NCI-H345 (cell line): ENCODE results near the gene RAP1GDS1.
"Not testable (repeated sequence)": the region's sequence is repeated elsewhere in the genome, so short reads cannot be mapped to it uniquely, and the experiment has no call there.

Experiments
- DNase-seq: peaks from one replicate; lab custom pipeline; 2025; lab: John Stamatoyannopoulos, UW

RAP1GDS1 gene

DNA sequence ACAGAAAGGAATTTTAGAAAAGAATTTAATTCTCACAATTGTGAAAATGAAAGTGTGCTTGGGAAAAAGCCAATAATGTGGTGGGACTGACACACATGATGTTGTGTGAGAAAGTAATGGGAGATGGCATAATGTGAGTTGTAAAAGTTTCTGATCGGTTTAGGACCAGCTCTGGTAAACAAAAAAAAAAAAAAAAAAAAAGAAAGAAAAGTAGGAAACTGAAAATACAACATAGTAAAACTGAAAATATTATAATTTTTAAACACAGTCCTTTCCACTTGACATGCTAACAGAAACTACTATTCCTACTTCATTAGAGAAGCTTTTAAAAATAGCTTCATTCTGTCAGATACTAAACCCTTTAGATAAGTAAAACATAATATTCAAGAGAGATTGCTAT is 28.2 kb downstream of the RAP1GDS1 start:
- no peak for DNase-seq

DNA sequence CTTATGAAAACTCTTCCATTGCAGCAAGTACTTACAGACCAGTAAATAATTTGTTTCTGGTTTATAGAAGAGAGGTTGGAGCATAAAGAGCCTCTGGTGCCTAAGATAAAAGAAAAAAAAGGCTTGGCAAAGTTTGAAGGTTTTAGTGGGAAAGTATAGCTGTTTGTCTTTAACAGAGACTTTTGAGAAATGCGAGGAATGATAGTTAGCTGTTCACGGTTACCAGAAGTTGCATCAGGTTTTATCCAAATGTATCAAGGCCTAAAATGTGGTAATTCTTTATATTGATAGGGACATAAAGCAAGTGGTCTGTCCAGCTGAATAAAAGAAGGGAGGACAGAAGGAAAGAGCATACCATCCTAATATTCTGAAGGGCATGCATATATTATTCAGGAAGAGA is 29.3 kb downstream of the RAP1GDS1 start:
- no peak for DNase-seq

DNA sequence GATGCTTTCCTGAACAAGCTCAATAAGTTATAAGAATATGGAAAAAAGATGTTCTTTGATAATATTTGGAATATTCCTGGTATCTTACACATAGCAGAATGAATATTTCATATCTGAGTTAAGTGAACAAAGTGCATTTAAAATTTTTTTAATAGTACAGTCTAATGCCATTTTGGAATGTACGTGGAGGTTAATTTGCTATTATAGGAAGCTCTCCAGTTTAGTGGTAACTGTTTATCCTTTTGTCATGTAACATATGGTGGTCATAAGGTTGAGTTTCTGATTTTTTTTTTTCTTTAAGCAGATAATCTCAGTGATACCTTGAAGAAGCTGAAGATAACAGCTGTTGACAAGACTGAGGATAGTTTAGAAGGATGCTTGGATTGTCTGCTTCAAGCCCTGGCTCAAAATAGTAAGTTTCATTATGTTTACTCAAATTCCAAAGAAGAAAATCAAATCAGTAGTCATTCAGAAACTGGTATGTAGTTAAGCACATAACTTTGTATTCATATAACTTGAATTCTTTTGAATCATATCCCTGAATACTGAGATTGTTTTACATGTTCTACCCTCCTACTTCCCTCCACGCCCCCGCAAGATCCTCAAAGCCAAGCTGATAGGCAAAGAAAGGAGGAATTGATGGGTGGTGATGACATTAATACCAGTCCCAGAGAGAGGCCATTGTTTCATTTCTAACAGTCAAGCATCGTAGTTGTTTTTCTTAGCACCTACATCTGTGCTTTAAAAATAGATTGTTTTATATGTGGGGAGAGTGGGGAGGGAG is 32.1 kb downstream of the RAP1GDS1 start:
- no peak for DNase-seq

DNA sequence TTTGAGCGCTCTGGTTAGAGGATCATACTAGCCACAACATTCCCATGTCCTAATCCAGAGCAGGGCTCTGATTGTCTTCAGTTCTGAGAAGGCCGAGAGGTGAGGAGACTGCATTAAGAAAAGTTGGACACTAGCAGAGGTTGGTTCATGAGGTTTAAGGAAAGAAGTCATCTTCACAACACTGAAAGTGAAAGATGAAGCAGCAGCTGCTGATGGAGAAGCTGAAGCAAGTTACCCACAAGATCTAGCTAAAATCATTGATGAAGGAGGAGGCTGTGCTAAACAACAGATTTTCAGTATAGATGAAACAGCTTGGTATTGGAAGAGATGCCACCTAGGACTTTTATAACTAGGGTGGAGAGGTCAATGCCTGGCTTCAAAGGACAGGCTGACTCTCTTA is 36.8 kb downstream of the RAP1GDS1 start:
- DNase-seq: no peak

DNA sequence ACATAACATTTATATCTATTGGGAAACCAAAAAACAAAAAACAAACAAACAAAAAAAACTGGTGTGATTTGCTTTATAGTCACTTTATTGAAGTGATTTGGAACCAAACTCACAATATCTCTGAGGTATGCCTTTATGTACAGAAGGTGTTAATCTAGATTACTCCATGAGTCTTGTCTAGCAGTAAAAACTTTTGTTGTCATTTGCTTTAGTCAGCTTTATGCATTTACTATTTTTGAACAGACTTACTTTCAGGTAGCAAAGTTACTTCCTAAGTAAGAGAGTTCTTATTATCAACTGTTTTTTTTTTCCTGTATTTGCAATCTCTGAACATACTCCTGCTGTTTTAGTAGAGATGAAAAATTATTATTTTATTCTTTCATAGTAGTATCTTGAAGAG is 39.5 kb downstream of the RAP1GDS1 start:
- no peak for DNase-seq

DNA sequence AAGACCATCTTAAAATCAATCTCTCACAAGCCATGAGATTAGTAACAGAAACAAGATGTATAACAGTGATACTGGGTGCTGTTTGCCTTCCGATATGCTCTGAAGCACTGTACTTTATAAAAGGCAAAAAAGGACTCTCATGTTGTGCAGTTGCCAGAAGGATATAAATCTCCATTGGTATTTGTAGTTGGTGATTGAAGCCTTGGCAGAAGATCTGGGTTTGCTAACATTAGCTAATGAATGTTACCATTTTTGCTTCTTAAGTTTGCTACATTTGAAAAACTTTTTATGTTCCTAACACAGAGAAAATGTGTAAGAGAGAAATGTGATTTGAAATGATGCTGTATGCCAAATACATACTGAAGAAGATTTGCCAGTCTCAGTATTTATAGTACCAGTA is 44.4 kb downstream of the RAP1GDS1 start:
- no peak for DNase-seq

DNA sequence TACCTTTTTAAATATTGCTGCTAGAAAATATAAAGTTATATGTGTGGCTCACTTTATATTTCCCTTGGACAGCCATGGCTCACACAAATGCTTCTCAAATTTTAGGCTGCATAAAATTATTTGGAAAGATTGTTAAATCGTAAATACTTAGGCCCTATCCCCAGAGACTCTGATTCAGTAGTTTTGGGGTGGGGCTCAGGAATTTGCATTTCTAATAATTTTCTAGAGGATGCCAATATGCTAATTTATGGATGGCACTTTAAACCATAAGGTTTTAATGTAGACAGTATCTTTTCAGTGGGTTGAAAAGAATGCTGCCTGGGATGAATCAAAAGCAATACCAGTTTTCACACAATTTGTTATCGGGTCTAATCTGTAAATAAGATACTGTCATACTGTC is 49.7 kb downstream of the RAP1GDS1 start:
- DNase-seq: no peak

DNA sequence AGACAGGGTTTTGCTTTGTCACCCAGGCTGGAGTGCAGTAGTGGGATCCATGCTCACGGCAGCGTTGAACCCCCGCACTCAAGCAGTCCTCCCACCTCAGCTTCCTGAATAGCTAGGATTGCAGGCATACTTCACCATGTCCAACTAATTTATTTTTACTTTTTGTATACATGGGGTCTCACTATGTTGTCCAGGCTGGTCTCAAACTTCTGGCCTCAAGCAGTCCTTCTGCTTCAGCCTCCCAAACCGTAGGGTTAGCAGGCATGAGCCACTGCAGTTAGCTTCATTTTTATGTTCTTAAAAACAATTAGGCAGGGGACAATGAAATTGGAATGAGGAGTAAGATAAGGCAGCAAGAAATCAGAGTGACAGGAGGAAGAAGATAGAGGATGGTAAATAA is 50.5 kb downstream of the RAP1GDS1 start:
- DNase-seq: no peak

DNA sequence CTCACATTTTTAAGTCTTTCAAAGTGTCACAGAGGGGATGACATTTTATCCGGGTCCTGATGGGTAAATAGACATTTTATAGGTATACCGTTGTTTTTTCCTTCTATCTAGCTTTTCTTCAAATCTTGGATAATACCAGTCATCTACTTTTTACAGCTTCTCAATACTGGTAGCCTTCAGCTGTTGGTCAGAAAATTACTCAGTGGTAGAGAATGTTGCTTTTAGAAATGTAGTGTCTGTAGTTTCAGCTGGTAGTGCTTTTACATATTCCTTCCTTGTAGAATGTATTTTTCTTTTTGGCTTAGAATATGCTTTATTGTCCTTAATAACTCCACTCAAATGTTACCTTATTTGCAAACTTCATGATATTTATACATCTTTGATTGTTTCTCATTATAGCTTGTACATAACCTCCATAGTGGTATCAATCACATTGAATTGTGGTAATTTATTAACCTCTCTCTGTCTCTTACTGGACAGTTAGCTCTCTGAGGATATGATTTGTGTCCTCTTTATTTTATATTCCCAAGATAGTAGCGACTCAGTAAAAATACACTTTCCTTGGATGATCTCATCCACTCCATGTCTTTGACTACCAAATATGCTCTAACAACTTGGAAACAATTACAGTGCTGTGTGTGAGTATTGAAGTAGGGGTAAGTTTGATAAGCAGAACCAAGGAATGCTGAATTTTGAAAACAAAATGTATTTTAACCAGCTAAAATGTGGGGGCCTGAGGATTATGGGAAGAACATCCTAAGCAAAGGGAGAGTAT is 53.8 kb downstream of the RAP1GDS1 start:
- no peak for DNase-seq

DNA sequence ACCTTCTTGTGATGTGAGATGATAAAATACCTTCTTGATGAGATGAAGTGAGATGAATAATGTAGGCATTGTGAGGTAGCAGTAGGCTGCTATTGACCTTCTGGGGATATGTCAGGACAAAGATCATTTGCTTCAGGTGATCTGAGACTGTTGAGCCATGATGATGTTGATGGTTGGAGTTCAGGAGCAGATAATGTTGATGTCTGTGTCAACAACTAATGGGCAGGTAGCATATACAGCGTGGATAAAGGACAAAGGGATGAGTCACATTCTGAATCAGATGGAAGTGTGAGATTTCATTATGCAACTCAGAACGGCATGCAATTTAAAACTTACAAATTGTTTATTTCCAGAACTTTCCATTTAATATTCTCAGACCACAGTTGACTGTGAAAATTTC is 57.3 kb downstream of the RAP1GDS1 start:
- DNase-seq: no peak

DNA sequence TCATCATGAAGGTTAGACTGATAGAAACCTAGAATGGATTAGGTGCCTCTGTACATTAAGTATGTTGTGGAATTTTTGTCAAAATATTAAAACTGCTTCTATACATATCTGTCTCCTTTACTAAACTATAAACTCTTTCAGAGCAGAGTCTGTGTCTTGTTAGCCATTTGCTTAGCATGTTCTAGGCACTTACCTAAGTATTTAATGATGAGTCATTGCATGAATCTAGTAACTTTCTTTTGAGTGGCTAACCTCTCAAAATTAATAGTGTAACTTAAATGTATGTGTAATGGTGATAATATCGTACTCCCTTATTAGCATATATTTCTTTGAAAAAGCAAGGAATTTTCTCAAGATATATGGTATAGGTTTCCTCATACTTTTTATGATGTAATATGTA is 57.8 kb downstream of the RAP1GDS1 start:
- DNase-seq: no peak

DNA sequence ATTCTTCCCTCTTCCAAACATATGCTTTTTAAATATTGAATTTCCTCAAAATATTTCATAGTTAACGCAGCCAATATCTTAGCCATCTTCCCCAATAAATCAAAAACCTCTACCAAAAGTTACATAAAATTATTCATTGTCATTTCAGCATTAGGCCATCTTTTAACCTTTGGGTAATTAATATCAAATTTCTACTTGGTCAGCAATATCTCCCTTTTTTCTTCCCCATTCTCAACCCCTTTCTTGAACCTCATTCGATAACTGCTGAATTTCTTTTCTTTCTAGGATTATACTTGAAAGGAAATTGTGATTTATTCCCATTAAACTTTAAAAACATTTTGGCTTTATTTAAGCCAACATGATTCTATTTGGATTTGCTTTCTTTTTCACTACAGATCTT is 65.0 kb downstream of the RAP1GDS1 start:
- no peak for DNase-seq

DNA sequence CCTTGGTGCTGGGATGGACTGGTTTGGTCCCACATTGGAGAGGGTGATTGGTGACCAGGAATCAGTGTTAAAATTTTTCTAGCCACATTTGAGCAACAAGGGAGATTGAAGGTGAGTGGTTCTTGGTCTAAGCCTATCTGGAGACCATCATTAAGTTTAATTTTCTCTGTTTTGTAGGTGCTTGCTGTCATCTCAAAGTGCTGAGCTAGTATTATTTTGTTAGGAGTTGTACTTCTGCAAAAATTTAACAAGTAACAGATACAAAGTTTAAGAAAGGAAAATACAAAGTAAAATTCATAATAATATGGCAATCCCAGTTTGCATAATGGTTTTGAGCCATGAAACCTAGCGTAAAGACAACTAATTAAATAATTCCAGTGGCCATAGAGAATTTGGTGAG is 66.5 kb downstream of the RAP1GDS1 start:
- no peak for DNase-seq

DNA sequence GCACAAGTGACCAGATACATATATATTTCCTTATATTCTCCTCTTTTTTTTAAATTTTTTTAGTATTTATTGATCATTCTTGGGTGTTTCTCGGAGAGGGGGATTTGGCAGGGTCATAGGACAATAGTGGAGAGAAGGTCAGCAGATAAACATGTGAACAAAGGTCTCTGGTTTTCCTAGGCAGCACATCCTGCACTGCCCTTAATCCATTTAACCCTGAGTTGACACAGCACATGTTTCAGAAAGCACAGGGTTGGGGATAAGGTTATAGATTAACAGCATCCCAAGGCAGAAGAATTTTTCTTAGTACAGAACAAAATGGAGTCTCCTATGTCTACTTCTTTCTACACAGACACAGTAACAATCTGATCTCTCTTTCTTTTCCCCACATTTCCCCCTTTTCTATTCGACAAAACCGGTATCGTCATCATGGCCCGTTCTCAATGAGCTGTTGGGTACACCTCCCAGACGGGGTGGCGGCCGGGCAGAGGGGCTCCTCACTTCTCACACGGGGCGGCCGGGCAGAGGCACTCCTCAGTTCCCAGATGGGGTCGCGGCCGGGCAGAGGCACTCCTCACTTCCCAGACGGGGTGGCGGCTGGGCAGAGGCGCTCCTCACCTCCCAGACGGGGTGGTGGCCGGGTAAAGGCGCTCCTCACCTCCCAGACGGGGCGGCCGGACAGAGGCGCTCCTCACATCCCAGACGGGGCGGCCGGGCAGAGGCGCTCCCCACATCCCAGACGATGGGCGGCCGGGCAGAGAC is 68.9 kb downstream of the RAP1GDS1 start:
- not testable (repeated sequence) for DNase-seq

DNA sequence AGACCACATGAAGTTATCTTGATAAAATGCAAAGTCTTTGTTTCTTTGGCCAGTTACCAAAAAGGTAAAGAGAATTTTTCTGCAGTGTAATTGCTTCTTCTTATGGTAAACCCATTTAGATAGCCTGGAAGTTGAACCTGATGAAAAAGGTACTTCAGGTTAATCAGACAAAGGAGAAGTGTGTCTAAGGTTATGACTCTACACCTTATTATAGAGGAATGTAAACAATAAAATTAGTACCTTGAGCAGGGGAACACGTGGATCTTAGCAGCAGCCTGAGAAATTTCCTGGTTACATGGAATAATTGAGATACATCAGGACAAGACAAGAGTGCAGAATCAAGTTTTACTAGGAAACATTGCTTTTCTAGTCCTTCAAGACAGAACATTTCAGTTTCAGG is 70.8 kb downstream of the RAP1GDS1 start:
- no peak for DNase-seq

DNA sequence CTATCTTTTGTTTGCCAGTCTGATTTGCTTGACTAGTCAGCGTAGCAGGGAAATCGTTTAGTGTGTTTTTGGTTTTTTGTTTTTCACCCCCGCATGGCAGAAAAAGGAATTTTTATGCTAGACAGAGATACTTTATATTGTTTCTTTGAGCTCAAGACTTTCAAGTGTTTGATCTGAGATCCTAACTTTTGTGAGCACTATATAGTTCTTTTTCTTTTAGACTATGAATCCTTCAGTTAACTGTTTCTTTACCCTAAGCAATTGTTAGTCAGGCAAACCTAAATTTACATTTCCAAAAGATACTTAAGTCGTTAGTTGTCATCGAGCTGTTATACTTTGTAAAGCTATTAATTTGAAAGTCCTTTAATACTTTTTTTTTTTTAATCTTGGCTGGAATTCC is 73.3 kb downstream of the RAP1GDS1 start:
- DNase-seq: no peak

DNA sequence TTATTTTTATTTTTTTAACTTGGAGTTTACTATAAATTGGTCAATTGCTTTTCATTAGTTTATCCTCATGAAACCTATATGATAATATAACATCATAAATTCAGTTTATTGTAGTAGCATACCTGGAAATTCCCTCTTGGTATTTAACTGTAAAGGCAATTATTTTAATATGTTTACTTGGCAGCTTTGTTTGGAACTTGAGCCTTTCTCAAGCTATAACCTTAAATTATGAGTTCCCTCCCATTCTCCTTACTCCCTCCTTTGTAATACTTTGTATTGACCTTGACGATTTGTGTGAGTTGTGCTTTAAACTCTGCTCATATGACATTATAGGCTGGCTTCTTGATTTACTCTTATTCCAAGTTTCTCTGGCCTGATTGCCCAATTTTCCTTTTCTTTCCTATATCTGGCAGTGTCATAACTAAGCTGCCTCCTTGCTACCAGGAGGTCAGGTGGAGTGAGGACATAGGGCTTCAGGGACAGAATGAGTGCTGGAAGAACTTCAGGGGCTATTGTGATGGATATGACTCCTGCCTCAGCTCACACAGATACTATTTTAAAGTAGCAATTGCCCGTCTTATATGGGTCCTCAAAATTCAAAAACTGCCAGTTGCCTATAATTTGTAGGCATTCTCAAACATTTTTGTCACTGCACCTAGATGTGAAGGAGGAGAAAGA is 77.7 kb downstream of the RAP1GDS1 start:
- no peak for DNase-seq

DNA sequence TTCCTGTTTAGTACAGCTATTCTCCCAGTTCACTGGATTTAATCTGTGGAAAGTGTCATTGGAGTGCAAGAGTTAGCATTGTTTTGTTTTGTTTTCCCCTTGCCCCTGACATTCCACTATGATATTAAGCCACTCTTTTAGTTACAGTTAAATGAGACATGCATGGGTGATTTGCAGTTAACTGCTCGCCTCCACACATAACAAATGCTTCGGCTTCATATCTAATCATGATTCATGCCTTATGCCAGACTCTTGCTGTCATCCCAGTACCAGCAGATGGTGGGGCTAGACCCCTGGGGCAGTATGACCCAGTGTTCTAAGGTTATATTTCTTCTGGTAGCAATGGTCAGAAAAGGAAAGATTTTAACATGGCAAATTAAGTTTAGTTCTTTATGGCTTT is 80.1 kb downstream of the RAP1GDS1 start:
- no peak for DNase-seq

DNA sequence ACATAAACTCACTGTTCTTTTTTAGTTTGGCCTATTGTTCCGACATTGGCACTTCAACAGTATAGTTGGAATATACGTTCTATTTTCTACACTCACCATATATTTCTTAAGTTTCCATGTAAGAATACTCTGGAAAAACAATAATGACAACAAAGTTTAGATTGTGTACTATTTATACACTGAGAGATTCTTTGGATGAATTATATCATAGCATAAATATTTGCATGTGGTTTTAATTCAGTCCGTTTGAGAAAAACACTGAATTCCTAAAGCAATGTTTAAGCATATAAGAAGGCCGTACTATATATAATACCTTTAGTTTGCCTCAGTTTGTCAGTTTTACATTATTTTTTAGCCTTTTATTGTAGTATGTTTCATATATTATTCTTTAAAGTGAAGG is 82.4 kb downstream of the RAP1GDS1 start:
- no peak for DNase-seq

DNA sequence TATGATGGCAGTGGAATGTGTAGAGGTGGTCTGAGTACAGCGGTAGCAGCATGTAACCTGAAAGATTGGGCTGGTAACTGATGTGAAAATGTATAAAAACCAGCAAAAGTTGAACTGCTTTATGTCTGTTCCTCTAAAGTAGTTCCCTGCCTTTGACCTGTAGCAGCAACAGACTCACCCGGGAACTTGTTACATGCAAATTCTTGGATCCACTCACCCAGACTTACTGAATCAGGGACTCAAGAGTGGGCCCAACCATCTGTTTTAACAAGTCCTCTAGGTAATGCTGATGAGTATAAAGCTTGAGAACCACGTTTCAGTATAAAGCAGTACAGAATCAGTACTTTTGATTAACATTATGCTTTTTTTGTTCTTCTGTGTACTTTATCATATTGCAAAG is 84.7 kb downstream of the RAP1GDS1 start:
- no peak for DNase-seq

DNA sequence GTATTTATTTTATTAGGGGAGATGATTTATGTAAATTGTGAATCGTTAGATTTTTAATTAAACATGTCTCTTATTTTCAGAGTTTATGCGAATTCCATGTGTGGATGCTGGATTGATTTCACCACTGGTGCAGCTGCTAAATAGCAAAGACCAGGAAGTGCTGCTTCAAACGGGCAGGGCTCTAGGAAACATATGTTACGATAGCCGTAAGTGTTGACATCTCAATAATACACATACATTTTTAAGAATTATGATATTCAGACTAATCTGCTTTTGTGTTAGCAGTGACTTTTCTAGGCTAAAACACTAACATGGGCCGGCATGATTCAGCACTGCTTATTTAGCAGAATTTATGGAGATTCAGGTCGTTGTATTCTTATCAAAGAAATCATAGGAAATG is 91.2 kb downstream of the RAP1GDS1 start:
- no peak for DNase-seq

DNA sequence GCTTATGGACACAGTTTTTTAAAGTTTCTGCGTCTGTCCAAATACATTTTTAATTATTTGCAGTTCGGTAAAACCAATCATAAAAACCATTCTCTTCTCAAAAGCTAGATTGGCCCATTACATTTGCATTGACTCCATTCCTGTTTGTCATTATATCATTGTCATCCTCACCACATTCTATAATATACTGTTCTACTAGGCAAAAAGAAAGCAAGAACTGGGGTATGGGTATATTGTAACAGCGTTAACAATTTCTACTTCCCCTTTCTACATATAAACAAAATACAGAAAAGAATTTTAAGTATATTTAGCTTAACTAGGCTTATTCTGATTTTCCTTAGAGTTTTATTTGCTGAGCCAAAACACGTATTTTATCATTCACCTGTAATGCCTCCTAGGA is 91.8 kb downstream of the RAP1GDS1 start:
- no peak for DNase-seq
